Smooth muscle cell (in vitro differentiated cells): ENCODE data around the gene CYP2W1. TPM values are rescaled to one million over a fixed set of nuclear protein-coding genes. Genes with fewer than 3 reads are reported as not detected.

Experiments
- DNase-seq: peaks from one replicate; lab custom pipeline; 2025; ENCODE audit not compliant: unreplicated experiment; lab: John Stamatoyannopoulos, UW
- H2AFZ ChIP-seq: fragments of 200-600 bp; sonication (generic); 2 replicates; pipeline ENCODE4 v1.6.0; 2016; ENCODE audit warnings: antibody characterized with exemption, low read depth, mild to moderate bottlenecking
- H3F3A ChIP-seq: fragments of 200-600 bp; sonication (generic); 2 replicates; pipeline ENCODE4 v1.6.0; 2017; ENCODE audit warnings: antibody characterized with exemption, low read depth
- H3K27ac ChIP-seq: fragments of 200-600 bp; sonication (generic); 2 replicates; pipeline ENCODE4 v1.5.1; 2016; ENCODE audit warnings: low read depth, mild to moderate bottlenecking
- H3K27me3 ChIP-seq: fragments of 200-600 bp; sonication (generic); 2 replicates; pipeline ENCODE4 v1.6.1; 2016; ENCODE audit warnings: low read depth, mild to moderate bottlenecking
- H3K36me3 ChIP-seq: fragments of 200-600 bp; sonication (generic); 2 replicates; pipeline ENCODE4 v1.5.1; 2016; ENCODE audit warnings: low read depth
- H3K4me1 ChIP-seq: fragments of 200-600 bp; sonication (generic); 2 replicates; pipeline ENCODE4 v1.5.1; 2016; ENCODE audit warnings: low read depth
- H3K4me2 ChIP-seq: fragments of 200-600 bp; sonication (generic); 2 replicates; pipeline ENCODE4 v1.6.0; 2016; ENCODE audit warnings: mild to moderate bottlenecking
- H3K4me3 ChIP-seq: fragments of 200-600 bp; sonication (generic); 2 replicates; pipeline ENCODE4 v1.5.1; 2016; ENCODE audit warnings: mild to moderate bottlenecking
- H3K79me2 ChIP-seq: fragments of 200-600 bp; sonication (generic); 2 replicates; pipeline ENCODE4 v1.6.0; 2016; ENCODE audit warnings: low read depth, mild to moderate bottlenecking
- H3K9ac ChIP-seq: fragments of 200-600 bp; sonication (generic); 2 replicates; pipeline ENCODE4 v1.6.0; 2016; ENCODE audit warnings: low read depth
- H3K9me3 ChIP-seq: fragments of 200-600 bp; sonication (generic); replicated peaks from 2 replicates; pipeline ENCODE4 v1.5.1; 2016; ENCODE audit warnings: low read depth
- H4K20me1 ChIP-seq: fragments of 200-600 bp; sonication (generic); 2 replicates; pipeline ENCODE4 v1.6.0; 2016; ENCODE audit warnings: low read depth
- WGBS: methylation state at CpG from one replicate; pipeline ENCODE4 v1.1.7; 2016; ENCODE audit warnings: low lambda C conversion rate; 5-methylcytosine and 5-hydroxymethylcytosine counted together
- polyA plus RNA-seq: library from polyadenylated mRNA; unstranded; fragments of >200 nt; fragmentation: Nextera tagmentation; extraction: Ambion mirVana; gene quantifications from 2 replicates; pipeline ENCODE4 v1.2.1, GENCODE V29; 2016
- total RNA-seq: library from RNA; depleted of rRNA; stranded (reverse); fragments of >200 nt; gene quantifications from 2 replicates; pipeline ENCODE4 v1.2.3, GENCODE V29; 2014
- TF ChIP-seq, protein P1 (sequence below): fragments of 200-600 bp; sonication (generic); IDR thresholded peaks from 2 replicates; pipeline ENCODE4 v1.5.1; 2017; ENCODE audit warnings: borderline replicate concordance, mild to moderate bottlenecking, antibody characterized with exemption; ENCODE audit not compliant: insufficient read depth, poor library complexity, severe bottlenecking

The CYP2W1 gene
- total and polyA plus RNA-seq, 2 experiments from 2014 or later, result not detected

DNA sequence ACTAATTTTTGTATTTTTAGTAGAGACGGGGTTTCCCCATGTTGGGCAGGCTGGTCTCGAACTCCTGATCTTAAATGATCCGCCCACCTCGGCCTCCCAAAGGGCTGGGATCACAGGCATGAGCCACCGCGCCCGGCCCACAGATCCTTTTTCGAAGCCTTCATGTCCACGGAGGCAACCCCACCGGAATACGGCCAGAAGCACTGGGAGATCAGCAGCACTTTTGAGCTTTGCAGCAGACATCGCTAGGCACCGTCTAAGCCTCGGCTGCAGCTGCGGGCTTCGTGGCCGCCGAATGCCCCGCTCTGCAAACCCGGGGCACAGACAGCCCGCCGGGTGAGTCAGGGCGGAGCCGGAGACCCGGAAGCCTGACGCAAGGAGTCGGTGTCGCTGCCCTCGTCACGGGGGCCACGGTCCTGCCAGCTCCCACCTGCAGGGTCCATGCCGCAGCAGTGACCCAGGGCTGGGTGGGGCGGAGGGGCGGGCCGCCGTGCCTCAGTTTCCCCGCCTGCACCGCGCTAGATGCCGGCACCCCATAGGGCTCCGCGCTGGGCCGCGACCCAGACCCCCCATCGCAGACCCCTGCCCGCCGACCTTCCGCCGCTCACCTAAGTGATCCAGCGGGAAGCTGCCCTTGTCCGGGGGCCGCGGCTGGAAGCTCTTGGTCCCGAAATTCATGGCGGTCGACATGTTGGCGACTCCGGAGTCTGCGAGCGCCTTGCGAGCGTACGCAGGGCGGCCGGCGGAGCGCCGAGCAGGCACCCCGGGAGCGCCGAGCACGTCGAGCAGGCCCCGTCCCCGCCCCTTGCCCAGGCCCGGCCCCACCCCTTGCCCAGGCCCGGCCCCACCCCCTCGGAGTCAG, 7.9 kb upstream of the CYP2W1 start, which contains the start of gene COX19:
COX19 (minus strand) TSS at position 730 of the 862 bp plus-strand sequence; CDS start at position 690, 40 bp downstream.
- DNase-seq, result peak; percentile 63
- H3K79me2 ChIP-seq, result peaks cover 39% of the 10 kb centered on the region
- H3K4me3 ChIP-seq, result peak within 1 kb of the TSS; percentile 99
- H2AFZ ChIP-seq, result no peak within 1 kb of the TSS
- H4K20me1 ChIP-seq, result peaks cover 48% of the 10 kb centered on the region
- H3F3A ChIP-seq, result no peaks in the 10 kb centered on the region
- WGBS, result under 1% methylated on average over 74 of the region's 78 CpGs
- no peaks in the 10 kb centered on the region for H3K27me3 ChIP-seq
- TF ChIP-seq, protein P1, sequence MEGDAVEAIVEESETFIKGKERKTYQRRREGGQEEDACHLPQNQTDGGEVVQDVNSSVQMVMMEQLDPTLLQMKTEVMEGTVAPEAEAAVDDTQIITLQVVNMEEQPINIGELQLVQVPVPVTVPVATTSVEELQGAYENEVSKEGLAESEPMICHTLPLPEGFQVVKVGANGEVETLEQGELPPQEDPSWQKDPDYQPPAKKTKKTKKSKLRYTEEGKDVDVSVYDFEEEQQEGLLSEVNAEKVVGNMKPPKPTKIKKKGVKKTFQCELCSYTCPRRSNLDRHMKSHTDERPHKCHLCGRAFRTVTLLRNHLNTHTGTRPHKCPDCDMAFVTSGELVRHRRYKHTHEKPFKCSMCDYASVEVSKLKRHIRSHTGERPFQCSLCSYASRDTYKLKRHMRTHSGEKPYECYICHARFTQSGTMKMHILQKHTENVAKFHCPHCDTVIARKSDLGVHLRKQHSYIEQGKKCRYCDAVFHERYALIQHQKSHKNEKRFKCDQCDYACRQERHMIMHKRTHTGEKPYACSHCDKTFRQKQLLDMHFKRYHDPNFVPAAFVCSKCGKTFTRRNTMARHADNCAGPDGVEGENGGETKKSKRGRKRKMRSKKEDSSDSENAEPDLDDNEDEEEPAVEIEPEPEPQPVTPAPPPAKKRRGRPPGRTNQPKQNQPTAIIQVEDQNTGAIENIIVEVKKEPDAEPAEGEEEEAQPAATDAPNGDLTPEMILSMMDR, result no peak
- H3K36me3 ChIP-seq, result peaks cover 5% of the 10 kb centered on the region
- H3K4me1 ChIP-seq, result peaks cover 11% of the 10 kb centered on the region
- peak within 1 kb of the TSS; percentile 93 for H3K4me2 ChIP-seq
- H3K9ac ChIP-seq, result peak within 1 kb of the TSS; percentile 100
- H3K9me3 ChIP-seq, result no peaks in the 10 kb centered on the region
- peak within 1 kb of the TSS; percentile 99 for H3K27ac ChIP-seq

DNA sequence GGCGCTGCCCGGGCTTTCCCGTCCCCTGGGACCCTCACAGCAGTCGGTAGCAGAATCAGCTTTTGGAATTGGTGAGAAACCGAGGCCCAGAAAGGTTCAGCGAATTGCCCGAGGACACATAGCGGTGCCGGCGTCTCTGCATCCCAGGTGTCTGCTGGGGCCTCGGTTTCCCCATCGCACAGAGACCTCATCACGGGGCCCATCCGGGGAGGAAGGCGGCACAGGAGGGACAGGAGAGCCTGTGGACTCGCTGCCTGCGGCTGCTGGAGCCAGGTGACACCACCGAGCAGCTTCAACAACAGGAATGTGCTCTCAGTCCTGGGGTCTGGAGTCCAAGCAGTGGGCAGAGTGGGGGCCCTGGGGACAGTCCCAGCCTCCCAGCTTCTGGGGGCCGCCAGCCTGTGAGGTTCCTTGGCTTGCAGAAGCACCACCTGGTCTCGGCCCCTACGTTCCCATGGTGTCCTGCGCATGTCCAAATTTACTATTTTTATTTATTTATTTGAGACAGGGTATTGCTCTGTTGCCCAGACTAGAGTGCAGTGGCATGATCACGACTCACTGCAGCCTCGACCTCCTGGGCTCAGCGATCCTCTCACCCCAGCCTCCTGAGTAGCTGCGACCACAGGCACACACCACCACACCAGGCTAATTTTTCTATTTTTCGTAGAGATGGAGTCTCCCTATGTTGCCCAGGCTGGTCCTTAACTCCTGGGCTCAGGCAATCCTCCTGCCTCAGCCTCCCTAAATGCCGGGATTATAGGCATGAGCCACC, 7.1 kb upstream of the CYP2W1 start:
- no peaks in the 10 kb centered on the region for H3K27me3 ChIP-seq
- H3K36me3 ChIP-seq, result peaks cover 5% of the 10 kb centered on the region
- H2AFZ ChIP-seq, result no peak overlapping the region
- H3K9ac ChIP-seq, result no peak overlapping the region
- H3F3A ChIP-seq, result no peaks in the 10 kb centered on the region
- H3K4me2 ChIP-seq, result peak overlapping the region; percentile 93
- H3K27ac ChIP-seq, result no peak overlapping the region
- H3K79me2 ChIP-seq, result peaks cover 38% of the 10 kb centered on the region
- H3K9me3 ChIP-seq, result no peaks in the 10 kb centered on the region
- 55% methylated on average over 25 of the region's 28 CpGs for WGBS
- H4K20me1 ChIP-seq, result peaks cover 40% of the 10 kb centered on the region
- H3K4me1 ChIP-seq, result peaks cover 11% of the 10 kb centered on the region
- DNase-seq, result no peak
- peak overlapping the region; percentile 99 for H3K4me3 ChIP-seq
- TF ChIP-seq, protein P1, result no peak

DNA sequence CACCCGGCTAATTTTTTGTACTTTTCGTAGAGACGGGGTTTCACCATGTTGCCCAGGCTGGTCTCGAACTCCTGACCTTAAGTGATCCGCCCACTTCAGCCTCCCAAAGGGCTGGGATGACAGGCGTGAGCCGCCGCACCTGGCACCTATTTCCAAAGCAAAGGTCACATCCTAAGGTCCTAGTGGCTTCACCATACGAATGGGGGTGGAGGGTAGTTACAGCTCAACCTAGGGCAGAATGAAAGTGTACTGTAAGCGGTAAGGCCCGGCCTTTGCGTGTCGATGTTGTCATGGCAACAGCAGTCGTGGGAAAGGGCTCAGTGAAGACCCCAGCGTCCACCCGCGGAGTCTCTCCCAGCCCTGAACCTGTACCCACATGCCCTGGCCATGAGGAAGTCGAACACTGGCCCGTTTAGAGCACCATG, 6.1 kb upstream of the CYP2W1 start:
- 86% methylated on average over 19 of the region's 19 CpGs for WGBS
- Histone ChIP-seq H3K4me1 (peaks cover 11% of the 10 kb centered on the region), H3K4me2 (no peak overlapping the region), H4K20me1 (peaks cover 30% of the 10 kb centered on the region), H3K79me2 (peaks cover 29% of the 10 kb centered on the region), H3K27me3 (no peaks in the 10 kb centered on the region), H3K9ac (no peak overlapping the region), H2AFZ (no peak overlapping the region), H3K4me3 (no peak overlapping the region), H3K36me3 (peaks cover 5% of the 10 kb centered on the region), H3F3A (no peaks in the 10 kb centered on the region), H3K27ac (no peak overlapping the region), H3K9me3 (no peaks in the 10 kb centered on the region)
- no peak for DNase-seq
- TF ChIP-seq, protein P1, result no peak
